ENCODE measurements around the gene HS6ST3. TPM values are rescaled to one million over a fixed set of nuclear protein-coding genes. Genes with fewer than 3 reads are reported as not detected.

The HS6ST3 gene
- total and polyA plus RNA-seq, 7 donors = under 0.01 to 0.71 (median 0.33) TPM; not detected in 2

DNA sequence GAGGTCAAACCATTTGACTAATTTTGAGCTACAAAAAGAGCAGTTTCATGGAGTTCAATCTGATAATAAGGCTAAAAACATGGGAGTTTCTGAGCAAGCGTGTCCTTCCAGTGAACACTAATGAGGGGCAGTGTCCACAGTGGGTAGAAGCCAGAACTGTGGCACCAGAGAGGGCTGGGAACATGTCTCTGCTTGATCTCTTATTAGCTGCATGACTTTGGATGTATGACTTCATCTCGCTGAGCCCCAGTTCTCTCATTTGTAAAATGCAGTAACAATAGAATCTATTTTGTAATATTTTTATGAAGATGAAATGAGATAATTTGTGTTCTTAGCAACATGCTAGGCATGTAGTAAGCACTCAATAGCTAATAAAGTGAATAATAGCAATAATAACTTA, 69.8 kb downstream of the HS6ST3 start:
- WGBS, 2 donors = 93 to 95% methylated on average over 2 of the region's 2 CpGs
- no peaks in the 10 kb centered on the region for H3K9me3 ChIP-seq
- DNase-seq = no peak
- no peak overlapping the region for H3K4me3 ChIP-seq
- no peak overlapping the region for H3K27ac ChIP-seq
- no peaks in the 10 kb centered on the region for H3K36me3 ChIP-seq
- TF ChIP-seq POLR2A (IDR thresholded peaks at IDR 0.05) (no peak), CTCF (IDR thresholded peaks at IDR 0.05) (no peak), EP300 (IDR thresholded peaks at IDR 0.05) (no peak), POLR2AphosphoS5 (IDR thresholded peaks at IDR 0.05) (no peak)
- intact Hi-C loops (cut with DNase I) = no loop called here
- no peaks in the 10 kb centered on the region for H3K4me1 ChIP-seq
- no peaks in the 10 kb centered on the region for H3K27me3 ChIP-seq

DNA sequence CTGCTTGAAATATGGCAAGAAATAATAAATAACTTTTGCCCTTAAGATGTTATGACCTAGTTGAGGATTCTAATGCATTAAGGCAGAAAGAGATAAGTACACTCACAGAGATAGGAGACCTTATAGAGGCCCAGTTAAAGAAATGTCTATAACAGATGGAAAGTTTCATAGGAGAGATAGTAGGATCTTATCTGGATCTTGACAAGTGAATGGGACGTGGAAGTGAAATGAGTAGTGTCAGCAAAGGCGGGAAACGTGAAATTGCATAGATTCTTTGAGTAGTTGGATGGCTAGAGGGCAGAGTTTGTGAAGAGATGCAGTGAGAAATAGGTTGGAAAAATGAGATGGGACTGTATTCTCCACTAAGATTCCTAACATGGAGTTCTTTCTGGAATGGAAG, 71.2 kb downstream of the HS6ST3 start:
- intact Hi-C loops (cut with DNase I) = no loop called here
- no peak overlapping the region for H3K4me3 ChIP-seq
- TF ChIP-seq POLR2AphosphoS5 (IDR thresholded peaks at IDR 0.05) = no peak
- no peak for TF ChIP-seq POLR2A (IDR thresholded peaks at IDR 0.05)
- TF ChIP-seq CTCF (IDR thresholded peaks at IDR 0.05) = no peak
- TF ChIP-seq EP300 (IDR thresholded peaks at IDR 0.05) = no peak
- 76 to 86% methylated on average over 3 of the region's 3 CpGs for WGBS, 2 donors
- no peak overlapping the region for H3K27ac ChIP-seq
- no peak for DNase-seq
- H3K9me3 ChIP-seq = no peaks in the 10 kb centered on the region
- no peaks in the 10 kb centered on the region for H3K36me3 ChIP-seq
- H3K27me3 ChIP-seq = no peaks in the 10 kb centered on the region
- no peaks in the 10 kb centered on the region for H3K4me1 ChIP-seq

DNA sequence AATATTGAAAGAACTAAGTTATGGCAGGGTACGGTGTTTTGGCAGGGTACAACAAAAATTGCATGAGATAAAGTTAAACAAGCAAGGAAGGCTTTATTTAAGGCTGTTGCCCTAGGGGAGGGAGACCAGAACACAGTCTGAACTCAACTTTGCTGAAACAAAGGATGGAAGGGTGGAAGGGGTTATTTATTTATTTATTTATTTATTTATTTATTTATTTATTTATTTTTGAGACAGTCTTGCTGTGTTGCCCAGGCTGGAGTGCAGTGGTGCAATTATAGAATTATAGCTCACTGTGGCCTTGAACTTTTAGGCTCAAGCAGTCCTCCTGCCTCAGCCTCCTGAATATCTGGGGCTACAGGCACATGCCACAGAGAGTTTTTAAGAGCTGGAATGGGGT, 75.9 kb downstream of the HS6ST3 start:
- intact Hi-C loops (cut with DNase I) = no loop called here

GRCh38 chr13:96172066-96172465, 82.2 kb downstream of the HS6ST3 start:
- Histone ChIP-seq H3K36me3 (no peaks in the 10 kb centered on the region), H3K27ac (no peak overlapping the region), H3K4me1 (no peaks in the 10 kb centered on the region), H3K9me3 (no peaks in the 10 kb centered on the region), H3K27me3 (no peaks in the 10 kb centered on the region), H3K4me3 (no peak overlapping the region)
- no peak for DNase-seq
- TF ChIP-seq CTCF (IDR thresholded peaks at IDR 0.05) (no peak), POLR2AphosphoS5 (IDR thresholded peaks at IDR 0.05) (no peak), POLR2A (IDR thresholded peaks at IDR 0.05) (no peak), EP300 (IDR thresholded peaks at IDR 0.05) (no peak)
- 72 to 75% methylated on average over 1 of the region's 1 CpG for WGBS, 2 donors
- intact Hi-C loops (cut with DNase I) = no loop called here

More for the DNA sequence above, 75.9 kb downstream of the HS6ST3 start:
- 88 to 94% methylated on average over 1 of the region's 1 CpG for WGBS, 2 donors
- Histone ChIP-seq H3K36me3 (no peaks in the 10 kb centered on the region), H3K4me1 (no peaks in the 10 kb centered on the region), H3K27ac (no peak overlapping the region), H3K27me3 (no peaks in the 10 kb centered on the region), H3K9me3 (no peaks in the 10 kb centered on the region), H3K4me3 (no peak overlapping the region)
- DNase-seq = no peak
- TF ChIP-seq POLR2A (IDR thresholded peaks at IDR 0.05) (no peak), EP300 (IDR thresholded peaks at IDR 0.05) (no peak), CTCF (IDR thresholded peaks at IDR 0.05) (no peak), POLR2AphosphoS5 (IDR thresholded peaks at IDR 0.05) (no peak)

- H3K4me1 ChIP-seq = peaks cover 0 to 15% (median 5%) of the 10 kb centered on the region in 4 donors
- H3K9me3 ChIP-seq = no peaks in the 10 kb centered on the region
- 85 to 91% methylated on average over 1 of the region's 1 CpG for WGBS, 2 donors
- no peaks in the 10 kb centered on the region for H3K36me3 ChIP-seq
- H3K4me3 ChIP-seq = no peak overlapping the region
- H3K27ac ChIP-seq = no peak overlapping the region
- H3K27me3 ChIP-seq = no peaks in the 10 kb centered on the region
- TF ChIP-seq CTCF (IDR thresholded peaks at IDR 0.05) = no peak
- TF ChIP-seq EP300 (IDR thresholded peaks at IDR 0.05) = no peak
- TF ChIP-seq POLR2A (IDR thresholded peaks at IDR 0.05) = no peak
- no peak for TF ChIP-seq POLR2AphosphoS5 (IDR thresholded peaks at IDR 0.05)
- intact Hi-C loops (cut with DNase I) = no loop called here
- DNase-seq = no peak
These were observed 88.9 kb downstream of the HS6ST3 start for GRCh38 chr13:96178759-96179158.

All from sigmoid colon (tissue), 7 donors.